Activated T-helper 1 cell treated with anti-CD3 and anti-CD28 coated beads, Interleukin-12 subunit alpha, Interleukin-12 subunit beta, Interleukin-2, Interleukin-4 antibody, amounts not matched to agents 30 ng/mL and 10 ng/mL and 1 ng/mL, durations not matched to agents 14 hours and 24 hours and 36 hours (primary cell): Measurements from ENCODE around the gene FURIN. TPM values are rescaled to one million over a fixed set of nuclear protein-coding genes. Genes with fewer than 3 reads are reported as not detected.
"Not testable (repeated sequence)": the region's sequence is repeated elsewhere in the genome, so short reads cannot be mapped to it uniquely, and the experiment has no call there.

ENCODE experiments used
- DNase-seq: peaks from one replicate; pipeline ENCODE4 v3.0.0; 2021; ENCODE audit warnings: low spot score
- H3K27ac Mint-ChIP-seq: one replicate; pipeline ENCODE4 v1.8.0; 2021; ENCODE audit warnings: mild to moderate bottlenecking, mixed read lengths
- H3K27me3 Mint-ChIP-seq: one replicate; pipeline ENCODE4 v1.8.0; 2022; ENCODE audit warnings: mild to moderate bottlenecking, moderate library complexity, mixed read lengths; ENCODE audit not compliant: insufficient read depth
- H3K36me3 Mint-ChIP-seq: one replicate; pipeline ENCODE4 v1.8.0; 2021; ENCODE audit warnings: low read depth, mixed read lengths
- H3K4me1 Mint-ChIP-seq: one replicate; pipeline ENCODE4 v1.8.0; 2021; ENCODE audit warnings: low read depth, mixed read lengths
- H3K4me3 Mint-ChIP-seq: one replicate; pipeline ENCODE4 v1.8.0; 2021; ENCODE audit warnings: mild to moderate bottlenecking, moderate library complexity, mixed read lengths
- H3K9me3 Mint-ChIP-seq: one replicate; pipeline ENCODE4 v1.8.0; 2021; ENCODE audit warnings: mixed read lengths
- intact Hi-C: fragments of 100-400 bp; cut with micrococcal nuclease; formaldehyde crosslinking; loops from one replicate; pipeline ENCODE4 v1.15.1; 2024
- total RNA-seq: library from RNA; stranded (reverse); gene quantifications from 2 replicates; pipeline ENCODE4 v1.2.3, GENCODE V29; 2022

Gene FURIN
- total RNA-seq: 530 and 545 TPM in 2 replicates

DNA sequence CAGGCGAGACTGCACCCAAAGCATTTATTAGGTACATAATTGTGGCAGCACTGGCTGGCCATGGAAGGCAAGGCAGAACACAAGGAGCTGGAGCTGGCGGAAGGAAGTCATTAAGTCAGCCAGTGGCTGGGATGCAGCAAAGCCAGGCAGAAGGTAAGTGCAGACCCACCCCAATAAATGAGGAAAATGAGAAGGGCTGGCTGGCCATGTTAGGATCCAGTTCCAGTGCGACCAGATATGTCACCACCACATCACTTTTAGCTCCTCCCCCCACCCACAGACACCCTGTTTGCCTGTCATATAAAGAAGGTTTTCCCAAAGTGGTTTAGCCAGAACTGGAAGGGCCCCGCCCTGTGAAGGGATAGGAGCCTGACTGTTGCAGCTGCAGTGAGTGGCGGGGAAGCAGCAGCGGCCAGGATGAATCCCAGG, at the start of gene FURIN:
Gene FURIN, plus strand, starts transcription at position 328 of the 429 bp plus-strand sequence. CDS start 7,153 bp downstream, outside the sequence.
- intact Hi-C loops: loop anchor here (2.0 kb wide), 1 partner anchor 61 kb away; no protein-coding TSS in a partner anchor
- DNase-seq: no peak
- peaks cover 61% of the 10 kb centered on the region for H3K4me1 Mint-ChIP-seq
- H3K4me3 Mint-ChIP-seq: peak within 1 kb of the TSS; percentile 94
- peak within 1 kb of the TSS; percentile 95 for H3K27ac Mint-ChIP-seq
- H3K9me3 Mint-ChIP-seq: no peaks in the 10 kb centered on the region
- H3K36me3 Mint-ChIP-seq: peaks cover 32% of the 10 kb centered on the region
- H3K27me3 Mint-ChIP-seq: no peaks in the 10 kb centered on the region

DNA sequence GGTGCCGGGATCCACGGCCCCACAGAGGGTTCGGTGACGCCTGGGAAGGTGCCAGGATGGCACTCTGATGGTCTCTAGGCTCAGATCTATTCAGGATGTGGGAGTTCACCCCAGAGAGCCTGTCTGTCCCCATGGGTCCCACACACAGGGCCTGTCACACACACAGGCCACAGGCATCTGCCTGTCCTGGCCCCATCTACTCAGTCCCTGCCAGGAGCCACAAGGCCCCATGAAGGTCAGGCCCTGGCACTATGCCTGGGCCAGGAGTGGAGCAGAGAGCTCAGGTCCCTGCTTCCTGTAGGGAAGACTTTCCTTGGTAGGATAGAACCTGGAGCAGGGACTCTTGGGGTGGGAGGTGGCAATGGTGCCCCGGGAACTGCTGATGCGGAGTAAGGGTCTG, 49.0 kb upstream of the FURIN start:
- Mint-ChIP-seq H3K27me3 (no peaks in the 10 kb centered on the region), H3K9me3 (no peaks in the 10 kb centered on the region), H3K4me1 (peaks cover 77% of the 10 kb centered on the region), H3K4me3 (no peak overlapping the region), H3K27ac (peak overlapping the region; percentile 87), H3K36me3 (peaks cover 21% of the 10 kb centered on the region)
- intact Hi-C loops: loop anchor here (5.0 kb wide), 1 partner anchor 172 kb away; no protein-coding TSS in a partner anchor
- DNase-seq: no peak

DNA sequence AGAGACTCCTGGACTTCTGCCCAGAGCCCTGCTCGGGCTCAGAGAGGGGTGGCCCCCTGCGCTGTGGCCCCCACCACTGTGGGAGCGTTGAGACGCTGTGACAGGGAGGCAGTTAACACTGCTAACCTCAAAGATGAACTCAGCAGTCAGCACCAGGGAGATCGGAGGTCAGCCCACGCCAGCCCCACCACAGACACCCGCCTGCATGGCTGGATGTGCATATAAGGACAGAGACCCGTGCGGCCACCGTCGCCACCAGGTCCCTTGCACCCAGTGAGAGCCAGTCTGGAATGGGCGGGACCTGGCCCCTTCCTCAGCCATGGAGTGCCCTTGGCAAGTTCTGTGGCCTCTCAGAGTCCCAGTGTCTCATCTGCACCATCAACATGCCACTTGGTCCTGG, 48.5 kb upstream of the FURIN start:
- H3K4me3 Mint-ChIP-seq: no peak overlapping the region
- intact Hi-C loops: loop anchor here (5.0 kb wide), 1 partner anchor 173 kb away; no protein-coding TSS in a partner anchor
- H3K4me1 Mint-ChIP-seq: peaks cover 77% of the 10 kb centered on the region

DNA sequence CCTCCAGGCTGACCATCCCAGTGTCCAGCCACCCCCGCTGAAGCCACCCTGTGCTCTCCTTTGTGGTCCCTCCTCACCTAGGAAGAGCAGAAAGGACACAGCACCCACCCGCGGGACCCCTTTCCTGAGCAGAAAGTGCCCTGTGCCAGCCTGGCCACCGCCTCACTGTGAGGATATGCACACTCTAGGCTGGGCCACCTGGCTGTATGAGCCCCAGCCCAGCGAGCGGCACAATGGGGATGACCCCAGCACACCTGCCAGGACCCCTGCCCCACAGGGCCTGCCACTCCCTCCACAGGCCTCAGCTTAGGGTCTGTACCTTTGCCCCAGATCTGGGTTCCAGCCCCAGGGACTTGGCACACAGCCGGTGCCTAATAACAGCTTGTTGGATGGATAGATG, 47.9 kb upstream of the FURIN start:
- Mint-ChIP-seq H3K4me3 (no peak overlapping the region), H3K27ac (peak overlapping the region; percentile 65), H3K4me1 (peaks cover 74% of the 10 kb centered on the region), H3K9me3 (no peaks in the 10 kb centered on the region), H3K36me3 (peaks cover 20% of the 10 kb centered on the region), H3K27me3 (no peaks in the 10 kb centered on the region)
- DNase-seq: no peak
- intact Hi-C loops: no loop called here

More for the DNA sequence above, 48.5 kb upstream of the FURIN start:
- peak overlapping the region; percentile 87 for H3K27ac Mint-ChIP-seq
- DNase-seq: no peak
- H3K27me3 Mint-ChIP-seq: no peaks in the 10 kb centered on the region
- peaks cover 21% of the 10 kb centered on the region for H3K36me3 Mint-ChIP-seq
- H3K9me3 Mint-ChIP-seq: no peaks in the 10 kb centered on the region

DNA sequence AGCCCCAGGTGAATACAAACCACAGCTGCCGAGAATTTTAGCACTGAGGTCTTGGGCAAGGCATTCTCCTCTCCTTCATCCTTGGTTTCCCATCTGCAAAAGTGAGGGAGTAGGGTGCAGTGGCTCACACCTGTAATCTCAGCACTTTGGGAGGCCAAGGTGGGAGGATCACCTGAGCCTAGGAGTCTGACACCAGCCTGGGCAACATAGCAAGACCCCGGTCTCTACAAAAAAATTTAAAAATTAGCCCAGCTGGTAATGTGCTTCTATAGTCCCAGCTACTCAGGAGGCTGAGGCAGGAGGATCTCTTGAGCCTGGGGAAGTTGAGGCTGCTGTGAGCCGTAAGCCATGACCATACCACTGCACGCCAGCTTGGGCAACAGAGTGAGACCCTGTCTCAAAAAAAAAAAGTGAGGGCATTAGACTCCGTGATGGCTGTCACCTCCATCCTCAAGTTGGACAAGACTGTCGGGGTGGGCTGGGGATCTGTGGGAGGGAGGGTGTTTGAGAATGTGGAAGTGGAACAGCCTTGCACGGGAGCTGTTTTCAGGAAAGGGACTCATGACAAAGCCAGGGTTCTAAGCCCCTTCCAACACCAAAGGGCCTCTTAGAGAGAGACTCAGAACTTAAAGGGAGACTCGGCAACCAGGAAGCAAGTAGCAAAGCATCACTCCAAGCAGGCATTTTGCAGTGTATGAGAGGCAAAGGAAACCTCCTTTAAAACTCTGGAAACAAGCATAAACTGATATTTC, 46.0 kb upstream of the FURIN start:
- peaks cover 30% of the 10 kb centered on the region for H3K36me3 Mint-ChIP-seq
- H3K4me1 Mint-ChIP-seq: peaks cover 72% of the 10 kb centered on the region
- peak overlapping the region; percentile 83 for H3K27ac Mint-ChIP-seq
- no peak for DNase-seq
- intact Hi-C loops: no loop called here
- H3K9me3 Mint-ChIP-seq: no peaks in the 10 kb centered on the region
- H3K4me3 Mint-ChIP-seq: no peak overlapping the region
- no peaks in the 10 kb centered on the region for H3K27me3 Mint-ChIP-seq

DNA sequence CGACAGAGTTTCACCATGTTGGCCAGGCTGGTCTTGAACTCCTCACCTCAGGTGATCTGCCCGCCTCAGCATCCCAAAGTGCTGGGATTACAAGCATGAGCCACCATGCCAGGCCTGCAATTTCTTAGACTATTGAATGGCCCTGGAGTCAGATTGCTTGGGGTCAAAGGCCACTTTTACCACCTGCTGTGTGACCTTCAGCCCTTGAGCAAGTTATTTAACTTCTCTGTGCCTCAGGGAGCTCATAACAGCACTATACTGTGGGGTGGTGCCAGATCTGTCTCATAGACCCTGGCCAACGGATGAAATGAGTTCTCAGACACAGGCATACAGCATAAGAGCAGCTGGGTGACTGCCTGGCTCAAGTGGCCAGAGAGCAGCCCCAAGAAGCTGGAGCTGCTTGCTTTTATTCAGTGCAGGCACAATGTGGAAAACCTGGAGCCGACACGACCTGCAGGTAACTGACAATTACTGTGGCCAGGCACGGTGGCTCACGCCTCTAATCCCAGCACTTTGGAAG, 44.9 kb upstream of the FURIN start:
- H3K27ac Mint-ChIP-seq: peak overlapping the region; percentile 12
- H3K27me3 Mint-ChIP-seq: no peaks in the 10 kb centered on the region
- no peak for DNase-seq
- peaks cover 37% of the 10 kb centered on the region for H3K36me3 Mint-ChIP-seq
- no peak overlapping the region for H3K4me3 Mint-ChIP-seq
- intact Hi-C loops: no loop called here
- no peaks in the 10 kb centered on the region for H3K9me3 Mint-ChIP-seq
- H3K4me1 Mint-ChIP-seq: peaks cover 72% of the 10 kb centered on the region

DNA sequence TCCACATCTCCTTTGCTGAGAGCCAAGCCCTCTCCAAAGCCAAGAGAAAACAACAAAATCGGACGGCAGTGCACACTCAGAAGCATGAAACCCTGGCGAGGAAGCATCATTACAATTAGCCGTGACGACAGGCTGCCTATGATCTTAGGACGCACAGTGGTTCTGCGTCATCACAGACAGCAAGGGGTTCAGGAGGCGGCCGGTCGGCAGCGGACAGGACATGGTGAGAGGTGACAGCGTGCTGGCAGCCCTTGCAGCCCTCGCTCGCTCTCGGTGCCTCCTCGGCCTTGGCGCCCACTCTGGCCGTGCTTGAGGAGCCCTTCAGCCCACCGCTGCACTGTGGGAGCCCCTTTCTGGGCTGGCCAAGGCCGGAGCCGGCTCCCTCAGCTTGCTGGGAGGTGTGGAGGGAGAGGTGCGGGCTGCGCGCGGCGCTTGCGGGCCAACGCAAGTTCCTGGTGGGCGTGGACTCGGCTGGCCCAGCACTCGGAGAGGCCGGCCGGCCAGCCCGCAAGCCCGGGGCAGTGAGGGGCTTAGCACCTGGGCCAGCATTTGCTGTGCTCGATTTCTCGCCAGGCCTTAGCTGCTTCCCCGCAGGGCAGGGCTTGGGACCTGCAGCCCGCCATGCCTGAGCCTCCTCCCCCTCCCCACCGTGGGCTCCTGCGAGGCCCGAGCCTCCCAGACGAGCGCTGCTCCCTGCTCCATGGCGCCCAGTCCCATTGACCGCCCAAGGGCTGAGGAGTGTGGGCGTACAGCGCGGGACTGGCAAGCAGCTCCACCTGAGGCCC, 43.1 kb upstream of the FURIN start:
- peaks cover 69% of the 10 kb centered on the region for H3K4me1 Mint-ChIP-seq
- H3K9me3 Mint-ChIP-seq, DNase-seq, H3K4me3 Mint-ChIP-seq, intact Hi-C loops, H3K27me3 Mint-ChIP-seq: not testable (repeated sequence)
- peaks cover 36% of the 10 kb centered on the region for H3K36me3 Mint-ChIP-seq
- H3K27ac Mint-ChIP-seq: peak overlapping the region; percentile 68

DNA sequence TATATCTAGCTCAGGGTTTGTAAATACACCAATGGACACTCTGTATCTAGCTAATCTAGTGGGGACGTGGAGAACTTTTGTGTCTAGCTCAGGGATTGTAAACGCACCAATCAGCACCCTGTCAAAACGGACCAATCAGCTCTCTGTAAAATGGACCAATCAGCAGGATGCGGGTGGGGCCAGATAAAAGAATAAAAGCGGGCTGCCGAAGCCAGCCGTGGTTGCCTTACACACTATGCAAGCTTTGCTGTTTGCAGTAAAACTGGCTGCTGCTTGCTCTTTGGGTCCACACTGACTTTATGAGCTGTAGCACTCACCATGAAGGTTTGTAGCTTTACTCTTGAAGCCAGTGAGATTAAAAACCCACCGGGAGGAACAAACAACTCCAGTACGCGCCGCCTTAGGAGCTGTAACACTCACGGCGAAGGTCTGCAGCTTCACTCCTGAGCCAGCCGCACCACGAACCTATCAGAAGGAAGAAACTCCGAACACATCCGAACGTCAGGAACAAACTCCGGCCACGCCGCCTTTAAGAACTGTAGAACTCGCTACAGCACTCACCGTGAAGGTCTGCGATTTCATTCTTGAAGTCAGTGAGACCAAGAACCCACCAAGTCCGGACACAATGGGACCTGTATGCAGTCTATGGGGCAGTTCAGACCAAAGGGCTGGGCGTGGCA, 42.0 kb upstream of the FURIN start:
- H3K27me3 Mint-ChIP-seq, intact Hi-C loops, H3K9me3 Mint-ChIP-seq, DNase-seq: not testable (repeated sequence)
- Mint-ChIP-seq H3K4me1 (peaks cover 72% of the 10 kb centered on the region), H3K36me3 (peaks cover 37% of the 10 kb centered on the region), H3K27ac (peak overlapping the region; percentile 82), H3K4me3 (peak overlapping the region; percentile 72)

DNA sequence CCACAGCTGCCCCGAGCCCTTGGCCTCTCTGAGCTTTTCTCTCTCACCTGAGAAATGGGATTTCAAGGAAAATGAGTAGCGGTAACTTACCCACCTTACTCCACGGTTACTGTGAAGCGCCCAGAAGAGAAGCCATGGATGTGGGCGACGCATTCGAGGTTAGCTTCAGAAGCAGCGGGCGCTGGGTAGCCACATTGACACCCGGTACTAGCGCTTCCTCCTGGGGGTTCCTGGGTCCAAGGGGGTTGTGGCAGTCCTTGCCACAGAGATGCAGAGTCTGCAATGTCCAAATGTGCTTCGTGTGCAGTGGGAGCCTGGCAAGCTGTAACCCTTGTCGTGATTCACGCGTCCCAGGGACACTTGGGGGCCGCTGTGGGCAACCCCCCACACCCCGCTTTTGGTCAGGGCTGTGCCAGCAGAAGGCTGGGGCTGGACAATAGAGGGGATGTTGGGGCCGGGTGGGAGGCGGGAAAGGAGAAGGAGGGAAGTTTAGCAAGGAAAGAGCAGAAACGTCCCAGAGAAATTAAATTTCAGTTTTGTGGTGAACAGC, 41.4 kb upstream of the FURIN start:
- intact Hi-C loops: no loop called here
- H3K9me3 Mint-ChIP-seq: no peaks in the 10 kb centered on the region
- H3K4me3 Mint-ChIP-seq: peak overlapping the region; percentile 72
- DNase-seq: no peak
- H3K27me3 Mint-ChIP-seq: no peaks in the 10 kb centered on the region
- peaks cover 36% of the 10 kb centered on the region for H3K36me3 Mint-ChIP-seq
- H3K27ac Mint-ChIP-seq: peak overlapping the region; percentile 82
- peaks cover 68% of the 10 kb centered on the region for H3K4me1 Mint-ChIP-seq

DNA sequence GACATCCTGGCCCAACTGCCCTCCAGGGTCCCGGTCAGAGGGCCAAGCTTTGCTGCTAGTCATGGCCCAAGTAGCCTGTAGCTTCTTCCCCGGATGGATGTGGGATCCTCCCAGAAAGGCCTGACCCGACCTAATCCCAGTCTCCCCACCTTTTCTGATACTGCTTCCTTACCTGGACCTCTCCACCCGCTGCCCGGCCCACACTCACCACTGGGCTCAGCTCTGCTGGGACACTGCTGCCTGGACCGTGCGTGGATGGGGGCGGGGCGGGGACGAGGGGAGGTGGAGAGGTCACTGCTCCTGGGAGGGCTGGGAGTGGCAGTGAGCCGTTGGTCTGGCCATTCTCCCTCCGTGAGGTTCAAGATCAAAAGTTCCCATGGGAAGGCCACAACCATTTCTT, 40.3 kb upstream of the FURIN start:
- peak overlapping the region; percentile 82 for H3K27ac Mint-ChIP-seq
- no peak for DNase-seq
- no peaks in the 10 kb centered on the region for H3K27me3 Mint-ChIP-seq
- intact Hi-C loops: no loop called here
- H3K4me3 Mint-ChIP-seq: peak overlapping the region; percentile 72
- H3K36me3 Mint-ChIP-seq: peaks cover 33% of the 10 kb centered on the region
- no peaks in the 10 kb centered on the region for H3K9me3 Mint-ChIP-seq
- peaks cover 66% of the 10 kb centered on the region for H3K4me1 Mint-ChIP-seq

DNA sequence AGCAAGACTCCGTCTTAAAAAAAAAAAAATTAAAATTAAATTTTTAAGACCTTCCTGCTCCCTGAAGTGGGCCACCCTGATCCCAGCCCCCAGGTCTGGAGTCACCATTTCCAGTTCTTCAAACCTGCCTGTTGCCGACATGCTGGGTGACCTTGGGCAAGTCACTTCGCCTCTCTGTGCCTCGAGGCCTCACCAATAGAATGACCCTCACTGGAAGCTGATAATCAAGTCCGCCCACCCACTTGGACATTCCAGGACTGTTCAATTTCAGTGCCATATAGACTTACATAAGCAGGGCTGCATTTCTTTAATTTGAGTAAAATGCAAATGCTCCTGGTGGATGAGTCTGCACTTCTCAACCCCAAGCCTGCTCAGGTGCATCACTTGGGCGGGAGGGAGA, 39.3 kb upstream of the FURIN start:
- Mint-ChIP-seq H3K36me3 (peaks cover 34% of the 10 kb centered on the region), H3K27me3 (no peaks in the 10 kb centered on the region), H3K27ac (peak overlapping the region; percentile 91)

DNA sequence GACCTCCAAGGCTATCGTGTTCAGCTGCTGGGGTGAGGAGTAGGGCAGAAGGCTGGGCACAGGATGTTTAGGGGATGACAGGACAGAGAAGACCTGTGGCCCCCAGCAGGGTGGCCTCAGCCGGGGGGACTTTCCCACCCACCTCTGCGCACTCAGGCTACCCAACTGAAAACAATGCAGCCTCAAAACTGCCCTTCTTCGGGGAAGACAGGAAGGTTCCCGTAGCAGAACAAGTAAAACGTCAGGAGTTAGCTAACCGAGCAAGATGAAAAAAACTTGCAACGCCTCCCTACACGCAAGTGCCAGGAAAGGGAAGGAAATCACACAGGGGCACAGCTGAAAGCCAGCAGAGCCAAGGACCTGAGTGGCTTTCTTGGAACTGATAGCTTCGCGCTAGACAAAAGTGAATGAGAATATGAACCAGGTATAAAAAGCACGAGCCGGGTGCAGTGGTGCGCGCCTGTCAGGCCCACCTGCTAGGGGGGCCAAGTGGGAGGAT, 38.4 kb upstream of the FURIN start:
- peak overlapping the region; percentile 91 for H3K27ac Mint-ChIP-seq
- H3K36me3 Mint-ChIP-seq: peaks cover 30% of the 10 kb centered on the region
- peak; percentile 82 for DNase-seq
- intact Hi-C loops: loop anchor here (1.0 kb wide), 7 partner anchors 8 to 113 kb away; partner anchors contain the start of gene BLM
- peak overlapping the region; percentile 75 for H3K4me3 Mint-ChIP-seq
- no peaks in the 10 kb centered on the region for H3K9me3 Mint-ChIP-seq
- H3K27me3 Mint-ChIP-seq: no peaks in the 10 kb centered on the region
- peaks cover 69% of the 10 kb centered on the region for H3K4me1 Mint-ChIP-seq

More for the DNA sequence above, 39.3 kb upstream of the FURIN start:
- Mint-ChIP-seq H3K4me3 (peak overlapping the region; percentile 75), H3K4me1 (peaks cover 69% of the 10 kb centered on the region), H3K9me3 (no peaks in the 10 kb centered on the region)
- intact Hi-C loops: loop anchor here (1.0 kb wide), 1 partner anchor 11 kb away; no protein-coding TSS in a partner anchor
- DNase-seq: no peak
